HG03103 (cell line): ENCODE data around the gene ASPHD1.
"Not testable (repeated sequence)": the region's sequence is repeated elsewhere in the genome, so short reads cannot be mapped to it uniquely, and the experiment has no call there.

Experiments
- ATAC-seq: cut with Tn5 transposase; IDR thresholded peaks from one replicate; pipeline ENCODE4 v1.9.1; 2021; ENCODE audit warnings: low read depth; ENCODE audit not compliant: unreplicated experiment

ASPHD1 gene

GRCh38 chr16:29927070-29927905 lies 27.0 kb downstream of the ASPHD1 start:
- ATAC-seq, result no peak

- not testable (repeated sequence) for ATAC-seq
Measured at GRCh38 chr16:29931750-29932149, 31.5 kb downstream of the ASPHD1 start.

- no peak for ATAC-seq
Measured at GRCh38 chr16:29940656-29941055, 40.4 kb downstream of the ASPHD1 start.

GRCh38 chr16:29943846-29944799 lies 43.8 kb downstream of the ASPHD1 start:
- no peak for ATAC-seq

GRCh38 chr16:29947897-29948296 lies 47.6 kb downstream of the ASPHD1 start:
- ATAC-seq, result no peak

GRCh38 chr16:29950806-29951461 lies 50.6 kb downstream of the ASPHD1 start:
- ATAC-seq, result no peak

GRCh38 chr16:29951625-29952365 lies 51.5 kb downstream of the ASPHD1 start:
- no peak for ATAC-seq
